H1 (cell line): ENCODE results near the gene ARHGEF4. TPM values are rescaled to one million over a fixed set of nuclear protein-coding genes. Genes with fewer than 3 reads are reported as not detected.

Source experiments
- ATF3 ChIP-seq: IDR thresholded peaks from 2 replicates; pipeline ENCODE4 v1.6.1; 2011; ENCODE audit warnings: low read depth, mild to moderate bottlenecking, low read length; ENCODE audit not compliant: insufficient read depth
- CBX5 ChIP-seq: fragments of 300-800, 300-1000 bp; sonication (generic); IDR thresholded peaks from 2 replicates; pipeline ENCODE4 v1.7.1; 2016; ENCODE audit warnings: antibody characterized with exemption, low read length, low read depth
- CEBPB ChIP-seq: IDR thresholded peaks from 2 replicates; pipeline ENCODE4 v1.6.1; 2012; ENCODE audit warnings: low read depth, low read length
- CHD2 ChIP-seq: IDR thresholded peaks from 2 replicates; pipeline ENCODE4 v1.6.1; 2012; ENCODE audit warnings: low read length, improper control_type of control experiment
- CREB1 ChIP-seq: IDR thresholded peaks from 2 replicates; pipeline ENCODE4 v1.6.1; 2012; ENCODE audit warnings: inconsistent platforms
- EZH2 ChIP-seq: fragments of 200-600 bp; sonication (generic); IDR thresholded peaks from 2 replicates; pipeline ENCODE4 v1.7.1; 2012; ENCODE audit warnings: low read depth, mild to moderate bottlenecking, moderate library complexity, low read length, inconsistent platforms; ENCODE audit not compliant: severe bottlenecking
- JUND ChIP-seq: IDR thresholded peaks from 2 replicates; pipeline ENCODE4 v1.6.1; 2011; ENCODE audit warnings: mild to moderate bottlenecking, improper control_type of control experiment, low read length
- KDM1A ChIP-seq: fragments of 200-600, 300-600 bp; sonication (generic); IDR thresholded peaks from 2 replicates; pipeline ENCODE4 v1.7.1; 2016; ENCODE audit warnings: mild to moderate bottlenecking, low read length, borderline replicate concordance
- KDM4A ChIP-seq: IDR thresholded peaks from one replicate; pipeline ENCODE4 v1.7.1; 2012; ENCODE audit warnings: low read depth, mild to moderate bottlenecking, moderate library complexity, low read length, inconsistent platforms; ENCODE audit not compliant: severe bottlenecking
- KDM5A ChIP-seq: fragments of 200-600 bp; IDR thresholded peaks from 2 replicates; pipeline ENCODE4 v1.7.1; 2012; ENCODE audit warnings: mild to moderate bottlenecking, low read length, inconsistent platforms, mixed read lengths
- NANOG ChIP-seq: IDR thresholded peaks from 2 replicates; pipeline ENCODE4 v1.6.1; 2011; ENCODE audit warnings: low read length, low read depth, mild to moderate bottlenecking, inconsistent platforms; ENCODE audit not compliant: insufficient read depth, poor library complexity, severe bottlenecking
- NRF1 ChIP-seq: IDR thresholded peaks from 2 replicates; pipeline ENCODE4 v1.6.1; 2011; ENCODE audit warnings: mild to moderate bottlenecking, low read depth, low read length, improper control_type of control experiment
- PHF8 ChIP-seq: fragments of 200-600 bp; sonication (generic); conservative IDR thresholded peaks from 2 replicates; pipeline ENCODE4 v1.7.1; 2012; ENCODE audit warnings: low read depth, mild to moderate bottlenecking, inconsistent platforms, low read length, moderate library complexity
- RAD21 ChIP-seq, 2 experiments: IDR thresholded peaks in 1 of 2; conservative IDR thresholded peaks in 1 of 2; 2 replicates each; pipeline ENCODE4 v1.6.1; 2011; ENCODE audit warnings: low read depth in 2 of 2, low read length in 2 of 2, improper control_type of control experiment in 1 of 2, inconsistent platforms in 1 of 2, mild to moderate bottlenecking in 1 of 2, moderate library complexity in 1 of 2
- RNF2 ChIP-seq: fragments of 200-900, 300-1000 bp; sonication (generic); IDR thresholded peaks from 2 replicates; pipeline ENCODE4 v1.7.1; 2016; ENCODE audit warnings: borderline replicate concordance, low read depth, mild to moderate bottlenecking, antibody characterized with exemption, low read length; ENCODE audit not compliant: poor library complexity, severe bottlenecking; ENCODE audit errors: missing control alignments
- SIN3A ChIP-seq, 2 experiments: IDR thresholded peaks in 1 of 2; conservative IDR thresholded peaks in 1 of 2; 2 replicates each; pipeline ENCODE4 v1.6.1; 2011 to 2012; ENCODE audit warnings: low read length in 2 of 2, improper control_type of control experiment in 1 of 2, low read depth in 1 of 2, mild to moderate bottlenecking in 1 of 2
- SRF ChIP-seq: IDR thresholded peaks from 2 replicates; pipeline ENCODE4 v1.6.1; 2011; ENCODE audit warnings: mild to moderate bottlenecking, low read depth, low read length, moderate library complexity
- TCF12 ChIP-seq: IDR thresholded peaks from 2 replicates; pipeline ENCODE4 v1.6.1; 2011; ENCODE audit warnings: low read depth, mild to moderate bottlenecking, low read length
- USF2 ChIP-seq: IDR thresholded peaks from 2 replicates; pipeline ENCODE4 v1.6.1; 2011; ENCODE audit warnings: low read length, improper control_type of control experiment
- YY1 ChIP-seq: IDR thresholded peaks from 2 replicates; pipeline ENCODE4 v1.6.1; 2011; ENCODE audit warnings: low read depth, mild to moderate bottlenecking, low read length
- ZNF274 ChIP-seq: IDR thresholded peaks from 2 replicates; pipeline ENCODE4 v1.7.0; 2012; ENCODE audit warnings: low read length, borderline replicate concordance; ENCODE audit errors: extremely low read depth
- polyA plus RNA-seq, 7 experiments: library from polyadenylated mRNA; depleted of rRNA in 3 of 7; stranded (reverse) in 5 of 7; unstranded in 2 of 7; fragments of >200 nt in 5 of 7; fragments of 200-250 nt in 2 of 7; gene quantifications; 1 replicate in 5 of 7; 2 replicates in 1 of 7; 4 replicates in 1 of 7; pipeline versions ENCODE4 v1.2.1 to v1.2.3, GENCODE V29; 2011 to 2013; ENCODE audit warnings: missing spikeins in 2 of 7, mixed read lengths in 2 of 7
- total RNA-seq: library from RNA; stranded (reverse); fragmentation: NEBNext Ultra II Directional; extraction: Animal tissue kit (Norgen Biotek cat#: 25700); gene quantifications from 2 replicates; pipeline ENCODE4 v1.2.1, GENCODE V29; 2021

Gene ARHGEF4
- total and polyA plus RNA-seq, 2 of the 8 experiments (the other 6 are each of a cell fraction or from before 2014, with no cell fraction given) = 10.6 to 14.6 TPM

GRCh38 chr2:130797493-130798435 is 39.0 kb upstream of the ARHGEF4 start (continued):
- TF ChIP-seq RNF2 (no peak), ATF3 (no peak), JUND (no peak), TCF12 (no peak), SRF (no peak), CHD2 (no peak), KDM1A (no peak), USF2 (no peak), SIN3A (conservative IDR thresholded peaks at IDR 0.05 in 1 of 2, IDR thresholded peaks at IDR 0.05 in 1 of 2; ENCODE audit: low read depth in 1 of 2, low read length in 2 of 2) (no peak; a peak in 1 of 4 replicates), CBX5 (no peak), YY1 (no peak), ZNF274 (no peak), CEBPB (no peak), NANOG (no peak), EZH2 (no peak), RAD21 (IDR thresholded peaks at IDR 0.05 in 1 of 2, conservative IDR thresholded peaks at IDR 0.05 in 1 of 2; ENCODE audit: low read depth in 2 of 2, low read length in 2 of 2) (peak; percentile 88 to 96), CREB1 (peak; percentile 68; the same call in 1 of the 2 replicates), KDM4A (peak; percentile 99), NRF1 (no peak), PHF8 (0 out of 2 replicates have a peak, but pooled peaks have one; percentile 41), KDM5A (peak; percentile 50; the same call in 1 of the 2 replicates)
